CD4-positive, alpha-beta memory T cell (primary cell): ENCODE results near the gene BICC1. TPM values are rescaled to one million over a fixed set of nuclear protein-coding genes. Genes with fewer than 3 reads are reported as not detected.

Experiments
- CTCF ChIA-PET: fragments of 350-600 bp; sonication (Branson Sonifier 250); formaldehyde crosslinking; loops from one replicate; lab custom pipeline; 2021; ENCODE audit warnings: inconsistent platforms; ENCODE audit not compliant: partially characterized antibody; lab: Charles Lee
- POLR2A ChIA-PET: fragments of 350-600 bp; sonication (Branson Sonifier 250); formaldehyde crosslinking; loops from one replicate; lab custom pipeline; 2021; ENCODE audit not compliant: partially characterized antibody; lab: Charles Lee
- DNase-seq, 5 donors: peaks; one replicate each; pipeline versions ENCODE4 v3.0.0 to v3.0.0-alpha.2; 2020 to 2022; ENCODE audit warnings: mixed read lengths in 1 of 5
- H3K27ac ChIP-seq: one replicate; pipeline ENCODE4 v1.7.0; 2013; ENCODE audit warnings: low read depth, low read length
- H3K27me3 ChIP-seq: 2 replicates; pipeline ENCODE4 v1.7.0; 2013; ENCODE audit warnings: mild to moderate bottlenecking, low read length, moderate library complexity; ENCODE audit not compliant: insufficient read depth
- H3K36me3 ChIP-seq: 2 replicates; pipeline ENCODE4 v1.7.0; 2013; ENCODE audit warnings: mild to moderate bottlenecking, low read length, moderate library complexity; ENCODE audit not compliant: insufficient read depth
- H3K4me1 ChIP-seq: 2 replicates; pipeline ENCODE4 v1.7.0; 2013; ENCODE audit warnings: mild to moderate bottlenecking, low read length, moderate library complexity; ENCODE audit not compliant: insufficient read depth
- H3K4me3 ChIP-seq, 2 donors: one replicate each; pipeline ENCODE4 v1.7.0; 2013; ENCODE audit warnings: low read length in 2 of 2, mild to moderate bottlenecking in 1 of 2
- H3K9me3 ChIP-seq, 2 donors: one replicate each; pipeline ENCODE4 v1.7.0; 2013; ENCODE audit warnings: low read length in 2 of 2, control low read depth in 1 of 2; ENCODE audit not compliant: control insufficient read depth in 1 of 2
- H3K27ac Mint-ChIP-seq, 7 donors: one replicate each; pipeline ENCODE4 v1.8.0; 2020 to 2021; ENCODE audit warnings: mixed read lengths in 7 of 7, mild to moderate bottlenecking in 6 of 7, inconsistent platforms in 3 of 7, moderate library complexity in 3 of 7
- H3K27me3 Mint-ChIP-seq, 2 donors: one replicate each; pipeline ENCODE4 v1.8.0; 2020 to 2021; ENCODE audit warnings: mixed read lengths in 2 of 2
- H3K36me3 Mint-ChIP-seq, 2 donors: one replicate each; pipeline ENCODE4 v1.8.0; 2020 to 2021; ENCODE audit warnings: mixed read lengths in 2 of 2, inconsistent platforms in 1 of 2, mild to moderate bottlenecking in 1 of 2
- H3K4me1 Mint-ChIP-seq, 4 donors: one replicate each; pipeline ENCODE4 v1.8.0; 2020 to 2021; ENCODE audit warnings: mixed read lengths in 4 of 4, mild to moderate bottlenecking in 1 of 4
- H3K4me3 Mint-ChIP-seq, 8 donors: one replicate each; pipeline ENCODE4 v1.8.0; 2020 to 2021; ENCODE audit warnings: mixed read lengths in 8 of 8, mild to moderate bottlenecking in 7 of 8, moderate library complexity in 6 of 8, inconsistent platforms in 3 of 8
- H3K9me3 Mint-ChIP-seq, 8 donors: one replicate each; pipeline ENCODE4 v1.8.0; 2020 to 2021; ENCODE audit warnings: mixed read lengths in 8 of 8, mild to moderate bottlenecking in 5 of 8, inconsistent platforms in 3 of 8, moderate library complexity in 1 of 8
- intact Hi-C: fragments of 100-400 bp; cut with micrococcal nuclease; formaldehyde crosslinking; loops from one replicate; pipeline ENCODE4 v1.15.1; 2023
- polyA plus RNA-seq, 2 donors: library from polyadenylated mRNA; unstranded; fragments of 300-500 nt; fragmentation: Illumina TruSeq; gene quantifications; one replicate each; pipeline ENCODE4 v1.2.3, GENCODE V29; 2021
- total RNA-seq, 2 experiments: library from RNA; stranded (reverse); gene quantifications; one replicate each; pipeline ENCODE4 v1.2.3, GENCODE V29; 2021

The BICC1 gene
- total and polyA plus RNA-seq, 4 experiments from 2014 or later: not detected

GRCh38 chr10:58543141-58543540, 30.5 kb downstream of the BICC1 start:
- H3K27me3 Mint-ChIP-seq: no peaks in the 10 kb centered on the region
- peaks cover 0 to 3% (median 0%) of the 10 kb centered on the region in 8 donors for H3K9me3 Mint-ChIP-seq
- ChIA-PET POLR2A (no interaction called here), CTCF (no interaction called here)
- Histone ChIP-seq H3K4me1 (no peaks in the 10 kb centered on the region), H3K27me3 (no peaks in the 10 kb centered on the region), H3K27ac (no peak overlapping the region), H3K4me3 (no peak overlapping the region), H3K9me3 (no peaks in the 10 kb centered on the region), H3K36me3 (no peaks in the 10 kb centered on the region)
- intact Hi-C loops: no loop called here
- no peaks in the 10 kb centered on the region for H3K36me3 Mint-ChIP-seq
- no peak for DNase-seq
- no peak overlapping the region for H3K27ac Mint-ChIP-seq
- H3K4me3 Mint-ChIP-seq: no peak overlapping the region
- H3K4me1 Mint-ChIP-seq: no peaks in the 10 kb centered on the region

- DNase-seq: no peak
- H3K9me3 Mint-ChIP-seq: no peaks in the 10 kb centered on the region
- no peaks in the 10 kb centered on the region for H3K36me3 Mint-ChIP-seq
- Histone ChIP-seq H3K27me3 (no peaks in the 10 kb centered on the region), H3K9me3 (no peaks in the 10 kb centered on the region), H3K27ac (no peak overlapping the region), H3K36me3 (no peaks in the 10 kb centered on the region), H3K4me1 (no peaks in the 10 kb centered on the region), H3K4me3 (no peak overlapping the region)
- no peak overlapping the region for H3K27ac Mint-ChIP-seq
- no peaks in the 10 kb centered on the region for H3K27me3 Mint-ChIP-seq
- POLR2A ChIA-PET: no interaction called here
- H3K4me3 Mint-ChIP-seq: no peak overlapping the region
- intact Hi-C loops: no loop called here
- no peaks in the 10 kb centered on the region for H3K4me1 Mint-ChIP-seq
- CTCF ChIA-PET: no interaction called here
Observed at GRCh38 chr10:58544135-58544534, 31.5 kb downstream of the BICC1 start.

- ChIA-PET CTCF (no interaction called here), POLR2A (no interaction called here)
- Mint-ChIP-seq H3K27me3 (no peaks in the 10 kb centered on the region), H3K4me3 (no peak overlapping the region), H3K36me3 (no peaks in the 10 kb centered on the region), H3K27ac (no peak overlapping the region), H3K4me1 (no peaks in the 10 kb centered on the region), H3K9me3 (no peaks in the 10 kb centered on the region)
- Histone ChIP-seq H3K36me3 (no peaks in the 10 kb centered on the region), H3K27me3 (no peaks in the 10 kb centered on the region), H3K4me1 (no peaks in the 10 kb centered on the region), H3K27ac (no peak overlapping the region), H3K4me3 (no peak overlapping the region), H3K9me3 (no peaks in the 10 kb centered on the region)
- no peak for DNase-seq
- intact Hi-C loops: no loop called here
Observed at GRCh38 chr10:58545427-58545826, 32.8 kb downstream of the BICC1 start.

- Mint-ChIP-seq H3K36me3 (no peaks in the 10 kb centered on the region), H3K4me3 (no peak overlapping the region), H3K4me1 (no peaks in the 10 kb centered on the region), H3K9me3 (no peaks in the 10 kb centered on the region), H3K27ac (no peak overlapping the region), H3K27me3 (no peaks in the 10 kb centered on the region)
- Histone ChIP-seq H3K27ac (no peak overlapping the region), H3K36me3 (no peaks in the 10 kb centered on the region), H3K4me1 (no peaks in the 10 kb centered on the region), H3K9me3 (no peaks in the 10 kb centered on the region), H3K27me3 (no peaks in the 10 kb centered on the region), H3K4me3 (no peak overlapping the region)
- no peak for DNase-seq
- intact Hi-C loops: no loop called here
- ChIA-PET POLR2A (no interaction called here), CTCF (no interaction called here)
Observed at GRCh38 chr10:58546137-58546536, 33.5 kb downstream of the BICC1 start.

- Histone ChIP-seq H3K4me1 (no peaks in the 10 kb centered on the region), H3K27ac (no peak overlapping the region), H3K36me3 (no peaks in the 10 kb centered on the region), H3K4me3 (no peak overlapping the region), H3K27me3 (no peaks in the 10 kb centered on the region), H3K9me3 (no peaks in the 10 kb centered on the region)
- intact Hi-C loops: no loop called here
- H3K36me3 Mint-ChIP-seq: no peaks in the 10 kb centered on the region
- ChIA-PET CTCF (no interaction called here), POLR2A (no interaction called here)
- no peak overlapping the region for H3K27ac Mint-ChIP-seq
- DNase-seq: no peak
- H3K4me3 Mint-ChIP-seq: no peak overlapping the region
- no peaks in the 10 kb centered on the region for H3K27me3 Mint-ChIP-seq
- H3K4me1 Mint-ChIP-seq: no peaks in the 10 kb centered on the region
- H3K9me3 Mint-ChIP-seq: peaks cover 0 to 2% (median 0%) of the 10 kb centered on the region in 8 donors
Observed at GRCh38 chr10:58546722-58547445, 34.2 kb downstream of the BICC1 start.

GRCh38 chr10:58547963-58548362, 35.3 kb downstream of the BICC1 start:
- peaks cover 0 to 2% (median 0%) of the 10 kb centered on the region in 8 donors for H3K9me3 Mint-ChIP-seq
- no peaks in the 10 kb centered on the region for H3K4me1 Mint-ChIP-seq
- DNase-seq: no peak
- H3K4me3 Mint-ChIP-seq: no peak overlapping the region
- no peaks in the 10 kb centered on the region for H3K36me3 Mint-ChIP-seq
- intact Hi-C loops: no loop called here
- no peaks in the 10 kb centered on the region for H3K27me3 ChIP-seq
- ChIA-PET CTCF (no interaction called here), POLR2A (no interaction called here)
- no peak overlapping the region for H3K27ac Mint-ChIP-seq
- no peaks in the 10 kb centered on the region for H3K9me3 ChIP-seq
- H3K4me1 ChIP-seq: no peaks in the 10 kb centered on the region
- H3K27me3 Mint-ChIP-seq: no peaks in the 10 kb centered on the region
- H3K36me3 ChIP-seq: no peaks in the 10 kb centered on the region
- H3K4me3 ChIP-seq: no peak overlapping the region
- H3K27ac ChIP-seq: no peak overlapping the region

GRCh38 chr10:58554316-58554715, 41.6 kb downstream of the BICC1 start:
- DNase-seq: no peak
- Histone ChIP-seq H3K4me1 (no peaks in the 10 kb centered on the region), H3K27ac (no peak overlapping the region), H3K9me3 (no peaks in the 10 kb centered on the region), H3K27me3 (no peaks in the 10 kb centered on the region), H3K4me3 (no peak overlapping the region), H3K36me3 (no peaks in the 10 kb centered on the region)
- ChIA-PET CTCF (no interaction called here), POLR2A (no interaction called here)
- Mint-ChIP-seq H3K27me3 (no peaks in the 10 kb centered on the region), H3K4me3 (no peak overlapping the region), H3K4me1 (no peaks in the 10 kb centered on the region), H3K36me3 (no peaks in the 10 kb centered on the region), H3K9me3 (peaks cover 0 to 21% (median 10%) of the 10 kb centered on the region in 8 donors), H3K27ac (no peak overlapping the region)
- intact Hi-C loops: no loop called here
